GM19467 (cell line): ENCODE data around the gene TLE1.
"Not testable (repeated sequence)": the region's sequence is repeated elsewhere in the genome, so short reads cannot be mapped to it uniquely, and the experiment has no call there.

Experiments used
- ATAC-seq: cut with Tn5 transposase; IDR thresholded peaks from one replicate; pipeline ENCODE4 v1.9.1; 2021; ENCODE audit warnings: mild to moderate bottlenecking, moderate library complexity; ENCODE audit not compliant: unreplicated experiment

Gene TLE1

GRCh38 chr9:81653240-81653639 is 36.1 kb downstream of the TLE1 start:
- no peak for ATAC-seq

GRCh38 chr9:81652058-81652687 is 37.2 kb downstream of the TLE1 start:
- ATAC-seq = no peak

- ATAC-seq = no peak
Observed at GRCh38 chr9:81650586-81651515, 38.5 kb downstream of the TLE1 start.

GRCh38 chr9:81649475-81650240 is 39.7 kb downstream of the TLE1 start:
- no peak for ATAC-seq

GRCh38 chr9:81648891-81649290 is 40.5 kb downstream of the TLE1 start:
- ATAC-seq = no peak

GRCh38 chr9:81646337-81646736 is 43.0 kb downstream of the TLE1 start:
- ATAC-seq = no peak

GRCh38 chr9:81644513-81644912 is 44.8 kb downstream of the TLE1 start:
- ATAC-seq = not testable (repeated sequence)

GRCh38 chr9:81637276-81637675 is 52.1 kb downstream of the TLE1 start:
- no peak for ATAC-seq

GRCh38 chr9:81636255-81636599 is 53.1 kb downstream of the TLE1 start:
- ATAC-seq = no peak

- ATAC-seq = no peak
Observed at GRCh38 chr9:81635521-81636254, 53.7 kb downstream of the TLE1 start.

GRCh38 chr9:81634915-81635516 is 54.3 kb downstream of the TLE1 start:
- ATAC-seq = no peak

GRCh38 chr9:81633952-81634854 is 55.1 kb downstream of the TLE1 start:
- no peak for ATAC-seq

- ATAC-seq = no peak
Observed at GRCh38 chr9:81632599-81632998, 56.7 kb downstream of the TLE1 start.

GRCh38 chr9:81631218-81631745 is 58.1 kb downstream of the TLE1 start:
- ATAC-seq = no peak

- no peak for ATAC-seq
Observed at GRCh38 chr9:81629440-81629839, 59.9 kb downstream of the TLE1 start.

- no peak for ATAC-seq
Observed at GRCh38 chr9:81628897-81629296, 60.5 kb downstream of the TLE1 start.

GRCh38 chr9:81627481-81627880 is 61.9 kb downstream of the TLE1 start:
- no peak for ATAC-seq

GRCh38 chr9:81626511-81626910 is 62.8 kb downstream of the TLE1 start:
- ATAC-seq = no peak

GRCh38 chr9:81625969-81626368 is 63.4 kb downstream of the TLE1 start:
- no peak for ATAC-seq
